GM12878 (cell line): ENCODE data around the gene EIF4H. TPM values are rescaled to one million over a fixed set of nuclear protein-coding genes. Genes with fewer than 3 reads are reported as not detected.

Source experiments
- ATAC-seq: fragments of 200-7000 bp; cut with Tn5 transposase; 3 replicates; pipeline ENCODE4 v1.9.1; 2020; ENCODE audit warnings: mild to moderate bottlenecking, moderate library complexity
- BruUV-seq: library from RNA; stranded (reverse); fragments of 400-500 nt; replicated peaks from 2 replicates; lab custom pipeline; 2021; lab: Mats Ljungman, UMichigan
- CTCF ChIA-PET: fragments of 300-600 bp; sonication (Branson Sonifier 250); formaldehyde crosslinking; extraction: SDS; loops from one replicate; lab custom pipeline; 2021; ENCODE audit warnings: inconsistent platforms; lab: Yijun Ruan, JAX
- POLR2A ChIA-PET: fragments of 350-600 bp; formaldehyde crosslinking; extraction: SDS; loops from one replicate; lab custom pipeline; 2021; ENCODE audit warnings: inconsistent platforms; lab: Charles Lee
- RAD21 ChIA-PET: fragments of 300-600 bp; sonication (Branson Sonifier 250); formaldehyde crosslinking; loops from one replicate; lab custom pipeline; 2023; ENCODE audit warnings: antibody characterized with exemption; ENCODE audit not compliant: unreplicated experiment; lab: Charles Lee
- SMC1A ChIA-PET: fragments of 300-600 bp; sonication (Branson Sonifier 250); formaldehyde crosslinking; loops from one replicate; lab custom pipeline; 2023; ENCODE audit not compliant: unreplicated experiment, uncharacterized antibody; lab: Charles Lee
- DNase-seq: peaks from one replicate; pipeline ENCODE4 v3.0.0-alpha.2; 2011; ENCODE audit warnings: low read depth, low spot score
- FAIRE-seq: peaks from 3 replicates; lab custom pipeline; 2011; peaks lifted over from hg19 to GRCh38; lab: Jason Lieb, UNC
- H2AFZ ChIP-seq: 2 replicates; pipeline ENCODE4 v1.6.0; 2011; ENCODE audit warnings: low read depth, low read length, control low read depth; ENCODE audit not compliant: control insufficient read depth
- H3K27ac ChIP-seq: 2 replicates; pipeline ENCODE4 v1.5.1; 2011; ENCODE audit warnings: control low read depth; ENCODE audit not compliant: control insufficient read depth, insufficient read depth
- H3K27me3 ChIP-seq, 2 experiments: replicated peaks in 1 of 2; 2 replicates each; pipeline versions ENCODE4 v1.6.0 to v1.6.1; 2011; ENCODE audit warnings: low read length in 1 of 2; ENCODE audit not compliant: control insufficient read depth in 2 of 2, insufficient read depth in 2 of 2
- H3K36me3 ChIP-seq, 2 experiments: 2 replicates each; pipeline ENCODE4 v1.5.1; 2011; ENCODE audit warnings: low read length in 1 of 2; ENCODE audit not compliant: control insufficient read depth in 2 of 2, insufficient read depth in 2 of 2
- H3K4me1 ChIP-seq: 2 replicates; pipeline ENCODE4 v1.6.1; 2011; ENCODE audit warnings: mild to moderate bottlenecking, low read length, moderate library complexity, mixed read lengths; ENCODE audit not compliant: control insufficient read depth, insufficient read depth
- H3K4me2 ChIP-seq: 2 replicates; pipeline ENCODE4 v1.6.0; 2011; ENCODE audit warnings: control low read depth; ENCODE audit not compliant: control insufficient read depth, insufficient read depth
- H3K4me3 ChIP-seq: fragments of 200-600 bp; sonication (generic); 2 replicates; pipeline ENCODE4 v1.5.1; 2016
- H3K79me2 ChIP-seq: 2 replicates; pipeline ENCODE4 v1.6.0; 2011; ENCODE audit warnings: low read length; ENCODE audit not compliant: control insufficient read depth, insufficient read depth
- H3K9ac ChIP-seq: 2 replicates; pipeline ENCODE4 v1.8.0; 2011; ENCODE audit warnings: low read length, control low read depth, mixed read lengths; ENCODE audit not compliant: control insufficient read depth, insufficient read depth
- H3K9me3 ChIP-seq: replicated peaks from 3 replicates; pipeline ENCODE4 v1.5.1; 2011; ENCODE audit warnings: mild to moderate bottlenecking, low read length; ENCODE audit not compliant: control insufficient read depth, insufficient read depth
- H4K20me1 ChIP-seq: 2 replicates; pipeline ENCODE4 v1.6.0; 2011; ENCODE audit not compliant: control insufficient read depth, insufficient read depth
- BCL3 ChIP-seq: IDR thresholded peaks from 2 replicates; pipeline ENCODE4 v1.6.1; 2011; ENCODE audit warnings: borderline replicate concordance, low read depth, mild to moderate bottlenecking, moderate library complexity, low read length; ENCODE audit not compliant: insufficient read depth, poor library complexity, severe bottlenecking
- BRCA1 ChIP-seq: IDR thresholded peaks from 2 replicates; pipeline ENCODE4 v1.6.1; 2011; ENCODE audit warnings: low read depth, low read length, improper control_type of control experiment
- CBX3 ChIP-seq: fragments of 200-600 bp; sonication (generic); IDR thresholded peaks from 2 replicates; pipeline ENCODE4 v1.6.1; 2016; ENCODE audit warnings: low read depth, borderline replicate concordance
- CHD2 ChIP-seq: IDR thresholded peaks from 2 replicates; pipeline ENCODE4 v1.6.1; 2011; ENCODE audit warnings: low read depth, low read length, improper control_type of control experiment, borderline replicate concordance
- CHD4 ChIP-seq: fragments of 200-600 bp; sonication (generic); IDR thresholded peaks from 2 replicates; pipeline ENCODE4 v1.6.1; 2016; ENCODE audit warnings: mild to moderate bottlenecking
- DPF2 ChIP-seq: fragments of 450-650 bp; IDR thresholded peaks from 2 replicates; pipeline ENCODE4 v1.6.1; 2017; ENCODE audit warnings: mild to moderate bottlenecking
- EZH2 ChIP-seq: IDR thresholded peaks from 2 replicates; pipeline ENCODE4 v1.6.1; 2012; ENCODE audit warnings: low read depth, mild to moderate bottlenecking, control low read depth, inconsistent platforms, low read length, borderline replicate concordance; ENCODE audit not compliant: control insufficient read depth
- FOS ChIP-seq: IDR thresholded peaks from 3 replicates; pipeline ENCODE4 v1.6.1; 2011; ENCODE audit warnings: borderline replicate concordance; ENCODE audit not compliant: insufficient read length; ENCODE audit errors: extremely low read depth
- HDGF ChIP-seq: fragments of 450-650 bp; IDR thresholded peaks from 2 replicates; pipeline ENCODE4 v1.6.1; 2016; ENCODE audit warnings: antibody characterized with exemption
- NFYB ChIP-seq: IDR thresholded peaks from 2 replicates; pipeline ENCODE4 v1.6.1; 2011; ENCODE audit warnings: low read depth, mild to moderate bottlenecking, low read length, improper control_type of control experiment, moderate library complexity; ENCODE audit not compliant: insufficient read depth
- NR2F1 ChIP-seq: fragments of 450-650 bp; conservative IDR thresholded peaks from 2 replicates; pipeline ENCODE4 v1.6.1; 2017; ENCODE audit warnings: mild to moderate bottlenecking
- RAD21 ChIP-seq: IDR thresholded peaks from 2 replicates; pipeline ENCODE4 v1.6.1; 2011; ENCODE audit warnings: mild to moderate bottlenecking, low read depth, low read length, moderate library complexity; ENCODE audit not compliant: insufficient read depth
- RAD51 ChIP-seq: fragments of 450-650 bp; IDR thresholded peaks from 2 replicates; pipeline ENCODE4 v1.6.1; 2016; ENCODE audit warnings: moderate library complexity, mild to moderate bottlenecking, inconsistent platforms
- TAF1 ChIP-seq: IDR thresholded peaks from 2 replicates; pipeline ENCODE4 v1.6.1; 2011; ENCODE audit warnings: mild to moderate bottlenecking, low read depth, low read length, borderline replicate concordance
- TARDBP ChIP-seq: IDR thresholded peaks from 2 replicates; pipeline ENCODE4 v1.6.1; 2016; ENCODE audit warnings: borderline replicate concordance
- ZSCAN29 ChIP-seq: fragments of 450-650 bp; IDR thresholded peaks from 2 replicates; pipeline ENCODE4 v1.6.1; 2017; ENCODE audit warnings: mild to moderate bottlenecking, moderate library complexity
- WGBS: methylation state at CpG from one replicate; pipeline ENCODE4 v1.1.6; 2016; ENCODE audit warnings: low lambda C conversion rate; ENCODE audit not compliant: insufficient replicate concordance, insufficient coverage; ENCODE audit errors: missing lambda C conversion rate; 5-methylcytosine and 5-hydroxymethylcytosine counted together
- in situ Hi-C: fragments of 300-500 bp; cut with MboI; formaldehyde crosslinking; loops from 9 replicates; pipeline ENCODE4 v1.14.3; 2018; ENCODE audit warnings: mixed read lengths
- intact Hi-C: fragments of 100-400 bp; cut with micrococcal nuclease; formaldehyde crosslinking; loops from one replicate; pipeline ENCODE4 v1.14.2; 2022; ENCODE audit not compliant: unreplicated experiment
- polyA plus RNA-seq, 11 experiments: library from polyadenylated mRNA; depleted of rRNA in 4 of 11; unstranded in 6 of 11; stranded (reverse) in 5 of 11; fragments of >200 nt; fragmentation: Nextera tagmentation in 4 of 11; fragmentation: Illumina TruSeq in 1 of 11; extraction: Ambion mirVana in 4 of 11; extraction: Trizol in 1 of 11; gene quantifications; 1 replicate in 1 of 11; 2 replicates in 10 of 11; pipeline versions ENCODE4 v1.2.1 to v1.2.3, GENCODE V29; 2011 to 2016; ENCODE audit warnings: inconsistent platforms in 2 of 11, missing spikeins in 2 of 11, low read depth in 1 of 11
- total RNA-seq, 4 experiments: library from RNA; depleted of rRNA in 3 of 4; stranded (reverse); fragments of >200 nt in 3 of 4; fragmentation: Illumina TruSeq in 1 of 4; extraction: Trizol in 1 of 4; gene quantifications; 2 replicates each; pipeline versions ENCODE4 v1.2.1 to v1.2.3, GENCODE V29; 2013 to 2021

The EIF4H gene
- total and polyA plus RNA-seq, 10 of the 15 experiments (the other 5 are each of a cell fraction or from before 2014, with no cell fraction given): 9.9 to 443 (median 258) TPM

- Histone ChIP-seq H3K27me3 (no peaks in the 10 kb centered on the region), H3K9me3 (no peaks in the 10 kb centered on the region; the same call in 2 of the 3 replicates), H3K9ac (no peak overlapping the region), H3K4me1 (peaks cover 32% of the 10 kb centered on the region), H2AFZ (no peak overlapping the region), H3K79me2 (no peaks in the 10 kb centered on the region; the same call in 1 of the 2 replicates), H3K27ac (no peak overlapping the region), H4K20me1 (no peaks in the 10 kb centered on the region), H3K4me3 (no peak overlapping the region), H3K36me3 (peaks cover 26 to 45% of the 10 kb centered on the region in 2 experiments), H3K4me2 (no peak overlapping the region)
- ChIA-PET SMC1A (interaction anchor here (0.7 kb wide), 1 partner anchor 131 kb away, joined by 3 read pairs; no protein-coding TSS in a partner anchor), CTCF (no interaction called here), RAD21 (no interaction called here), POLR2A (interaction anchor here (0.7 kb wide), 1 partner anchor 19 kb away, joined by 5 read pairs; no protein-coding TSS in a partner anchor)
- intact Hi-C loops (no loop called here), in situ Hi-C loops (no loop called here)
- no peak for TF ChIP-seq CHD4
- TF ChIP-seq ZSCAN29: no peak
- TF ChIP-seq HDGF: no peak
- WGBS: 99% methylated on average over 13 of the region's 13 CpGs
- no peak for FAIRE-seq
- no peak for DNase-seq
- ATAC-seq: no peak
- BruUV-seq: no TSS peak
These were observed 59.6 kb downstream of the EIF4H start for GRCh38 chr7:74233655-74234285.

GRCh38 chr7:74235518-74236268 lies 61.5 kb downstream of the EIF4H start:
- Histone ChIP-seq H3K4me1 (peaks cover 13% of the 10 kb centered on the region), H3K27me3 (no peaks in the 10 kb centered on the region), H2AFZ (no peak overlapping the region), H3K36me3 (peaks cover 36 to 42% of the 10 kb centered on the region in 2 experiments), H3K4me3 (no peak overlapping the region), H3K4me2 (no peak overlapping the region), H3K9me3 (no peaks in the 10 kb centered on the region), H4K20me1 (no peaks in the 10 kb centered on the region), H3K27ac (no peak overlapping the region), H3K79me2 (no peaks in the 10 kb centered on the region; the same call in 1 of the 2 replicates), H3K9ac (no peak overlapping the region)
- CTCF ChIA-PET: interaction anchor here (1.1 kb wide), 1 partner anchor 165 kb away, joined by 5 read pairs; no protein-coding TSS in a partner anchor
- no TSS peak for BruUV-seq
- SMC1A ChIA-PET: interaction anchor here (1.1 to 2.4 kb wide), 3 partner anchors 17 to 29 kb away, joined by 4 to 7 read pairs (median 4); no protein-coding TSS in a partner anchor
- RAD21 ChIA-PET: no interaction called here
- in situ Hi-C loops: no loop called here
- POLR2A ChIA-PET: interaction anchor here (1.0 to 1.2 kb wide), 2 partner anchors 15 to 25 kb away, joined by 4 read pairs; no protein-coding TSS in a partner anchor
- DNase-seq (no peak), ATAC-seq (no peak), FAIRE-seq (no peak)
- WGBS: 92% methylated on average over 8 of the region's 8 CpGs
- intact Hi-C loops: no loop called here
- TF ChIP-seq BCL3 (no peak), EZH2 (no peak), CBX3 (no peak), TAF1 (no peak), DPF2 (no peak), FOS (no peak), NFYB (no peak), RAD21 (no peak), TARDBP (no peak), BRCA1 (no peak), CHD2 (no peak), RAD51 (no peak), NR2F1 (no peak)
